Measurements from ENCODE around the gene ATP2A3. TPM values are rescaled to one million over a fixed set of nuclear protein-coding genes. Genes with fewer than 3 reads are reported as not detected.

Gene ATP2A3
- total and polyA plus RNA-seq, 12 donors = 1.3 to 29.1 (median 15.9) TPM

GRCh38 chr17:3925684-3926485 is 38.4 kb downstream of the ATP2A3 start:
- H3K36me3 ChIP-seq (replicated peaks in 1 of 2) = no peaks in the 10 kb centered on the region
- H3K27ac ChIP-seq = no peak overlapping the region
- 86 to 95% (median 90%) methylated on average over 7 to 17 of the region's 17 CpGs for WGBS, 4 donors
- no peaks in the 10 kb centered on the region for H3K27me3 ChIP-seq
- no peak overlapping the region for H3K4me3 ChIP-seq
- no peaks in the 10 kb centered on the region for H3K9me3 ChIP-seq (replicated peaks in 1 of 3)
- TF ChIP-seq CTCF (IDR thresholded peaks at IDR 0.05) = no peak
- no peak for TF ChIP-seq POLR2A (IDR thresholded peaks at IDR 0.05)
- no peaks in the 10 kb centered on the region for H3K4me1 ChIP-seq (replicated peaks in 1 of 2)
- DNase-seq = no peak
- intact Hi-C loops (cut with DNase I) = no loop called here

- H3K27me3 ChIP-seq = no peaks in the 10 kb centered on the region
- DNase-seq = no peak
- H3K4me1 ChIP-seq (replicated peaks in 1 of 2) = no peaks in the 10 kb centered on the region
- no peaks in the 10 kb centered on the region for H3K9me3 ChIP-seq (replicated peaks in 1 of 3)
- H3K36me3 ChIP-seq (replicated peaks in 1 of 2) = no peaks in the 10 kb centered on the region
- WGBS, 4 donors = 77 to 82% (median 81%) methylated on average over 18 to 40 of the region's 40 CpGs
- TF ChIP-seq POLR2A (IDR thresholded peaks at IDR 0.05) (no peak), CTCF (IDR thresholded peaks at IDR 0.05) (no peak)
- H3K4me3 ChIP-seq = no peak overlapping the region
- H3K27ac ChIP-seq = no peak overlapping the region
- intact Hi-C loops (cut with DNase I) = no loop called here
These were observed 39.5 kb downstream of the ATP2A3 start for GRCh38 chr17:3924512-3925350.

- 87 to 88% (median 88%) methylated on average over 17 to 18 of the region's 18 CpGs for WGBS, 4 donors
- H3K27me3 ChIP-seq = no peaks in the 10 kb centered on the region
- TF ChIP-seq CTCF (IDR thresholded peaks at IDR 0.05) (no peak), POLR2A (IDR thresholded peaks at IDR 0.05) (no peak)
- intact Hi-C loops (cut with DNase I) = no loop called here
- no peak overlapping the region for H3K27ac ChIP-seq
- no peaks in the 10 kb centered on the region for H3K36me3 ChIP-seq (replicated peaks in 1 of 2)
- no peaks in the 10 kb centered on the region for H3K4me1 ChIP-seq (replicated peaks in 1 of 2)
- no peak overlapping the region for H3K4me3 ChIP-seq
- H3K9me3 ChIP-seq (replicated peaks in 1 of 3) = no peaks in the 10 kb centered on the region
- DNase-seq = no peak
These were observed 40.6 kb downstream of the ATP2A3 start for GRCh38 chr17:3923466-3924190.

- no peak for DNase-seq
- TF ChIP-seq POLR2A (IDR thresholded peaks at IDR 0.05) (no peak), CTCF (IDR thresholded peaks at IDR 0.05) (no peak)
- Histone ChIP-seq H3K36me3 (replicated peaks in 1 of 2) (no peaks in the 10 kb centered on the region), H3K27me3 (no peaks in the 10 kb centered on the region), H3K27ac (no peak overlapping the region), H3K9me3 (replicated peaks in 1 of 3) (no peaks in the 10 kb centered on the region), H3K4me3 (no peak overlapping the region), H3K4me1 (replicated peaks in 1 of 2) (peaks cover 0 to 1% of the 10 kb centered on the region in 2 donors)
- 83 to 95% (median 92%) methylated on average over 7 of the region's 7 CpGs for WGBS, 4 donors
- intact Hi-C loops (cut with DNase I) = no loop called here
These were observed 41.5 kb downstream of the ATP2A3 start for GRCh38 chr17:3922765-3923164.

Measured in adrenal gland (tissue), 12 donors.